Measurements from ENCODE around the gene CEACAM18.

DNA sequence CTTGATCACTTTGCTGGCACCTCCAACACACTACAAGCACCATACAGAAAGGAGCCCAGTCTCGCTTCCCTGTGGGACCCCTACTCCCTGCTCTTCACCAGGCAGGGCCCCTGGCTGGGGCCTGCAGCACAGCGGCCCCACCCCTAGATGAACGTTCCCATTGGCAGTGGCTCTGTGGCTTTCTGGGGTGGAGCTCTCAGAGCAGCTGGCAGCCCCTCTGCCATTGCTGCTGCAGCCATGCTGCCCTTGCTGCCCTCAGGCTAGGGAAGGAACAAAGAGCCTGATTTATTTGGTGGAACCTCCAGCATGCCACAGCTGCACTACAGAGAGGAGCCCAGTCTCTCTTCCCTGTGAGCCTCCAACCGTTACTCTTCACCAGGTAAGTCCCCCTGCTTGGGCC, 47.3 kb downstream of the CEACAM18 start:
- TF ChIP-seq SMC3 (IDR thresholded peaks at IDR 0.05; ENCODE audit: low read depth, low read length) (no peak), RFX5 (IDR thresholded peaks at IDR 0.05; ENCODE audit: low read depth, low read length) (no peak), POLR2A (IDR thresholded peaks at IDR 0.05; ENCODE audit: low read depth, low read length) (no peak), MAFK (IDR thresholded peaks at IDR 0.05; ENCODE audit: low read depth, low read length) (no peak), MXI1 (IDR thresholded peaks at IDR 0.05; ENCODE audit: borderline replicate concordance, low read depth, low read length) (no peak), RAD21 (IDR thresholded peaks at IDR 0.05; ENCODE audit: low read length) (no peak)
- TF ChIP-seq, protein P1, sequence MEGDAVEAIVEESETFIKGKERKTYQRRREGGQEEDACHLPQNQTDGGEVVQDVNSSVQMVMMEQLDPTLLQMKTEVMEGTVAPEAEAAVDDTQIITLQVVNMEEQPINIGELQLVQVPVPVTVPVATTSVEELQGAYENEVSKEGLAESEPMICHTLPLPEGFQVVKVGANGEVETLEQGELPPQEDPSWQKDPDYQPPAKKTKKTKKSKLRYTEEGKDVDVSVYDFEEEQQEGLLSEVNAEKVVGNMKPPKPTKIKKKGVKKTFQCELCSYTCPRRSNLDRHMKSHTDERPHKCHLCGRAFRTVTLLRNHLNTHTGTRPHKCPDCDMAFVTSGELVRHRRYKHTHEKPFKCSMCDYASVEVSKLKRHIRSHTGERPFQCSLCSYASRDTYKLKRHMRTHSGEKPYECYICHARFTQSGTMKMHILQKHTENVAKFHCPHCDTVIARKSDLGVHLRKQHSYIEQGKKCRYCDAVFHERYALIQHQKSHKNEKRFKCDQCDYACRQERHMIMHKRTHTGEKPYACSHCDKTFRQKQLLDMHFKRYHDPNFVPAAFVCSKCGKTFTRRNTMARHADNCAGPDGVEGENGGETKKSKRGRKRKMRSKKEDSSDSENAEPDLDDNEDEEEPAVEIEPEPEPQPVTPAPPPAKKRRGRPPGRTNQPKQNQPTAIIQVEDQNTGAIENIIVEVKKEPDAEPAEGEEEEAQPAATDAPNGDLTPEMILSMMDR (conservative IDR thresholded peaks at IDR 0.05; ENCODE audit: low read depth, low read length): no peak
- TF ChIP-seq, protein P2, sequence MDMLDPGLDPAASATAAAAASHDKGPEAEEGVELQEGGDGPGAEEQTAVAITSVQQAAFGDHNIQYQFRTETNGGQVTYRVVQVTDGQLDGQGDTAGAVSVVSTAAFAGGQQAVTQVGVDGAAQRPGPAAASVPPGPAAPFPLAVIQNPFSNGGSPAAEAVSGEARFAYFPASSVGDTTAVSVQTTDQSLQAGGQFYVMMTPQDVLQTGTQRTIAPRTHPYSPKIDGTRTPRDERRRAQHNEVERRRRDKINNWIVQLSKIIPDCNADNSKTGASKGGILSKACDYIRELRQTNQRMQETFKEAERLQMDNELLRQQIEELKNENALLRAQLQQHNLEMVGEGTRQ (IDR thresholded peaks at IDR 0.05; ENCODE audit: low read depth, low read length): no peak

Data from IMR-90 (cell line).